Keratinocyte (primary cell): ENCODE measurements around the gene ERBB4. TPM values are rescaled to one million over a fixed set of nuclear protein-coding genes. Genes with fewer than 3 reads are reported as not detected.

Source experiments
- DNase-seq: peaks from one replicate; pipeline ENCODE4 v3.0.0-alpha.2; 2011; ENCODE audit warnings: low read depth, missing footprints, low spot score
- FAIRE-seq: peaks from 2 replicates; lab custom pipeline; 2011; peaks lifted over from hg19 to GRCh38; lab: Jason Lieb, UNC
- H2AFZ ChIP-seq: 2 replicates; pipeline ENCODE4 v1.6.0; 2012; ENCODE audit warnings: low read length, control low read depth, inconsistent platforms; ENCODE audit not compliant: control insufficient read depth
- H3K27ac ChIP-seq: 2 replicates; pipeline ENCODE4 v1.5.1; 2011; ENCODE audit warnings: low read length; ENCODE audit not compliant: control insufficient read depth, insufficient read depth
- H3K27me3 ChIP-seq: 3 replicates; pipeline ENCODE4 v1.6.0; 2011; ENCODE audit warnings: low read length; ENCODE audit not compliant: control insufficient read depth, insufficient read depth; ENCODE audit errors: extremely low read depth
- H3K36me3 ChIP-seq, 2 experiments: 2 replicates in 1 of 2; 3 replicates in 1 of 2; pipeline ENCODE4 v1.5.1; 2011; ENCODE audit warnings: low read length in 2 of 2, mild to moderate bottlenecking in 1 of 2; ENCODE audit not compliant: control insufficient read depth in 2 of 2, insufficient read depth in 2 of 2; ENCODE audit errors: extremely low read depth in 1 of 2
- H3K4me1 ChIP-seq: 3 replicates; pipeline ENCODE4 v1.5.1; 2011; ENCODE audit warnings: low read length; ENCODE audit not compliant: control insufficient read depth, insufficient read depth; ENCODE audit errors: extremely low read depth
- H3K4me2 ChIP-seq: 3 replicates; pipeline ENCODE4 v1.6.0; 2011; ENCODE audit warnings: low read depth, low read length; ENCODE audit not compliant: control insufficient read depth, insufficient read depth; ENCODE audit errors: extremely low read depth
- H3K4me3 ChIP-seq, 3 experiments: fragments of 200-600 bp in 1 of 3; sonication (generic) in 1 of 3; 2 replicates in 2 of 3; 3 replicates in 1 of 3; pipeline ENCODE4 v1.5.1; 2011 to 2016; ENCODE audit warnings: low read length in 3 of 3, mild to moderate bottlenecking in 3 of 3, control low read depth in 2 of 3, inconsistent platforms in 1 of 3, low read depth in 1 of 3, mixed read lengths in 1 of 3, mixed run types in 1 of 3, moderate library complexity in 1 of 3; ENCODE audit not compliant: control insufficient read depth in 2 of 3, insufficient read depth in 2 of 3; ENCODE audit errors: extremely low read depth in 1 of 3
- H3K79me2 ChIP-seq: 2 replicates; pipeline ENCODE4 v1.6.0; 2012; ENCODE audit warnings: low read length; ENCODE audit not compliant: control insufficient read depth, insufficient read depth
- H3K9ac ChIP-seq: 3 replicates; pipeline ENCODE4 v1.6.0; 2011; ENCODE audit warnings: low read length; ENCODE audit not compliant: control insufficient read depth, insufficient read depth; ENCODE audit errors: extremely low read depth
- H3K9me1 ChIP-seq: 3 replicates; pipeline ENCODE4 v1.6.0; 2011; ENCODE audit warnings: low read length; ENCODE audit not compliant: control insufficient read depth, insufficient read depth; ENCODE audit errors: extremely low read depth
- H3K9me3 ChIP-seq: 2 replicates; pipeline ENCODE4 v1.5.1; 2012; ENCODE audit warnings: low read depth, low read length; ENCODE audit not compliant: control insufficient read depth
- H4K20me1 ChIP-seq: 3 replicates; pipeline ENCODE4 v1.6.0; 2011; ENCODE audit warnings: low read length; ENCODE audit not compliant: control insufficient read depth, insufficient read depth; ENCODE audit errors: extremely low read depth
- CTCF ChIP-seq, 3 experiments: IDR thresholded peaks in 1 of 3; conservative IDR thresholded peaks in 1 of 3; optimal IDR thresholded peaks in 1 of 3; 2 replicates in 2 of 3; 3 replicates in 1 of 3; pipeline versions ENCODE3 to v1.5.1; 2011; ENCODE audit warnings: low read length in 3 of 3, mild to moderate bottlenecking in 3 of 3, moderate library complexity in 2 of 3, control low read depth in 1 of 3, inconsistent platforms in 1 of 3; ENCODE audit not compliant: insufficient read depth in 2 of 3; ENCODE audit errors: extremely low read depth in 1 of 3
- EZH2 ChIP-seq: IDR thresholded peaks from one replicate; pipeline ENCODE4 v1.6.1; 2012; ENCODE audit warnings: inconsistent platforms, mild to moderate bottlenecking, low read length, moderate library complexity
- dilution Hi-C: fragments of 300-500 bp; cut with MboI; formaldehyde crosslinking; loops from one replicate; pipeline ENCODE4 v1.7.0; 2020; ENCODE audit warnings: low sequenced_read_pairs; ENCODE audit not compliant: extremely low pct_ligation_motif_present
- polyA plus RNA-seq, 5 experiments: library from polyadenylated mRNA; depleted of rRNA in 3 of 5; stranded (reverse) in 3 of 5; stranded (forward) in 1 of 5; unstranded in 1 of 5; fragments of >200 nt; gene quantifications; 1 replicate in 1 of 5; 2 replicates in 3 of 5; 3 replicates in 1 of 5; pipeline versions ENCODE4 v1.2.1 to v1.2.3, GENCODE V29; 2011 to 2012; ENCODE audit warnings: missing spikeins in 2 of 5, low read depth in 1 of 5, low replicate concordance in 1 of 5

ERBB4 gene
- polyA plus RNA-seq, 1 donor (not counting 4 experiments of a cell fraction or from before 2014, with no cell fraction given) = 0.01 TPM

GRCh38 chr2:211439011-211439410 lies 1099.6 kb downstream of the ERBB4 start:
- Histone ChIP-seq H3K36me3 (no peaks in the 10 kb centered on the region), H3K9ac (no peak overlapping the region), H3K9me1 (no peaks in the 10 kb centered on the region), H3K4me1 (no peaks in the 10 kb centered on the region), H4K20me1 (no peaks in the 10 kb centered on the region), H3K9me3 (no peaks in the 10 kb centered on the region), H3K79me2 (no peaks in the 10 kb centered on the region), H3K4me3 (no peak overlapping the region), H2AFZ (no peak overlapping the region), H3K4me2 (no peak overlapping the region), H3K27ac (no peak overlapping the region), H3K27me3 (no peaks in the 10 kb centered on the region)
- dilution Hi-C loops = no loop called here
- no peak for DNase-seq
- no peak for FAIRE-seq
- no peak for TF ChIP-seq EZH2
- no peak for TF ChIP-seq CTCF (optimal IDR thresholded peaks at IDR 0.05 in 1 of 3, IDR thresholded peaks at IDR 0.05 in 1 of 3, conservative IDR thresholded peaks at IDR 0.05 in 1 of 3; ENCODE audit: extremely low read depth in 1 of 3, insufficient read depth in 2 of 3, low read length in 3 of 3)

GRCh38 chr2:211437396-211437795 lies 1101.2 kb downstream of the ERBB4 start:
- Histone ChIP-seq H4K20me1 (no peaks in the 10 kb centered on the region), H3K4me2 (no peak overlapping the region), H3K4me1 (no peaks in the 10 kb centered on the region), H2AFZ (no peak overlapping the region), H3K9me3 (no peaks in the 10 kb centered on the region), H3K79me2 (no peaks in the 10 kb centered on the region), H3K4me3 (no peak overlapping the region), H3K27me3 (no peaks in the 10 kb centered on the region), H3K27ac (no peak overlapping the region), H3K36me3 (no peaks in the 10 kb centered on the region), H3K9ac (no peak overlapping the region), H3K9me1 (no peaks in the 10 kb centered on the region)
- TF ChIP-seq CTCF (optimal IDR thresholded peaks at IDR 0.05 in 1 of 3, IDR thresholded peaks at IDR 0.05 in 1 of 3, conservative IDR thresholded peaks at IDR 0.05 in 1 of 3; ENCODE audit: extremely low read depth in 1 of 3, insufficient read depth in 2 of 3, low read length in 3 of 3) (no peak), EZH2 (no peak)
- DNase-seq = no peak
- FAIRE-seq = no peak
- dilution Hi-C loops = no loop called here
